T-helper 1 cell (primary cell): Measurements from ENCODE around the gene MCC.

Source experiments
- DNase-seq, 5 donors: peaks; one replicate each; pipeline ENCODE4 v3.0.0-alpha.2; 2012 to 2020

MCC gene

GRCh38 chr5:113167985-113168384 lies 320.3 kb downstream of the MCC start:
- DNase-seq, result no peak

GRCh38 chr5:113166852-113167366 lies 321.3 kb downstream of the MCC start:
- no peak for DNase-seq

GRCh38 chr5:113166261-113166660 lies 322.0 kb downstream of the MCC start:
- no peak for DNase-seq

GRCh38 chr5:113164021-113164420 lies 324.2 kb downstream of the MCC start:
- DNase-seq, result no peak

GRCh38 chr5:113163328-113163727 lies 324.9 kb downstream of the MCC start:
- DNase-seq, result no peak

GRCh38 chr5:113162770-113163169 lies 325.5 kb downstream of the MCC start:
- no peak for DNase-seq

- DNase-seq, result no peak
Observed at GRCh38 chr5:113162208-113162607, 326.0 kb downstream of the MCC start.

GRCh38 chr5:113161806-113162205 lies 326.4 kb downstream of the MCC start:
- DNase-seq, result no peak

- no peak for DNase-seq
Observed at GRCh38 chr5:113157886-113158285, 330.4 kb downstream of the MCC start.

GRCh38 chr5:113156271-113156877 lies 331.9 kb downstream of the MCC start:
- DNase-seq, result no peak

- DNase-seq, result no peak
Observed at GRCh38 chr5:113153512-113154097, 334.6 kb downstream of the MCC start.

- DNase-seq, result no peak
Observed at GRCh38 chr5:113152380-113152740, 335.9 kb downstream of the MCC start.

- DNase-seq, result no peak
Observed at GRCh38 chr5:113151641-113152379, 336.4 kb downstream of the MCC start.

- no peak for DNase-seq
Observed at GRCh38 chr5:113150821-113151220, 337.4 kb downstream of the MCC start.

GRCh38 chr5:113150221-113150620 lies 338.0 kb downstream of the MCC start:
- DNase-seq, result no peak

GRCh38 chr5:113147537-113147936 lies 340.7 kb downstream of the MCC start:
- DNase-seq, result no peak

- no peak for DNase-seq
Observed at GRCh38 chr5:113147101-113147508, 341.1 kb downstream of the MCC start.

GRCh38 chr5:113145757-113146387 lies 342.4 kb downstream of the MCC start:
- DNase-seq, result no peak

- no peak for DNase-seq
Observed at GRCh38 chr5:113142186-113142585, 346.1 kb downstream of the MCC start.

GRCh38 chr5:113140837-113141671 lies 347.2 kb downstream of the MCC start:
- no peak for DNase-seq

GRCh38 chr5:113133211-113133975 lies 354.9 kb downstream of the MCC start:
- DNase-seq, result no peak

- no peak for DNase-seq
Observed at GRCh38 chr5:113132564-113132963, 355.7 kb downstream of the MCC start.
